ELF-1 (cell line): ENCODE measurements around the gene CADPS2.
"Not testable (repeated sequence)": the region's sequence is repeated elsewhere in the genome, so short reads cannot be mapped to it uniquely, and the experiment has no call there.

Experiments used
- DNase-seq: peaks from one replicate; pipeline ENCODE4 v3.0.0-alpha.2; 2016; ENCODE audit warnings: low read depth, low spot score

Gene CADPS2

GRCh38 chr7:122298618-122299017, 587.6 kb downstream of the CADPS2 start:
- no peak for DNase-seq

GRCh38 chr7:122298131-122298530, 588.1 kb downstream of the CADPS2 start:
- no peak for DNase-seq

GRCh38 chr7:122291189-122291588, 595.1 kb downstream of the CADPS2 start:
- no peak for DNase-seq

GRCh38 chr7:122290476-122290875, 595.8 kb downstream of the CADPS2 start:
- DNase-seq: no peak

GRCh38 chr7:122289426-122289825, 596.8 kb downstream of the CADPS2 start:
- DNase-seq: no peak

- DNase-seq: not testable (repeated sequence)
These were observed 601.7 kb downstream of the CADPS2 start for GRCh38 chr7:122284608-122285007.

- no peak for DNase-seq
These were observed 613.1 kb downstream of the CADPS2 start for GRCh38 chr7:122273117-122273516.

- DNase-seq: no peak
These were observed 617.0 kb downstream of the CADPS2 start for GRCh38 chr7:122269241-122269640.
